PFSK-1 (cell line): ENCODE results near the gene COA7.

ENCODE experiments used
- FOXP2 ChIP-seq: optimal IDR thresholded peaks from 2 replicates; pipeline ENCODE3; 2011; ENCODE audit warnings: borderline replicate concordance, control low read depth, inconsistent platforms; ENCODE audit not compliant: insufficient read depth; ENCODE audit errors: extremely low read length, extremely low read depth
- POLR2AphosphoS5 ChIP-seq: IDR thresholded peaks from 2 replicates; pipeline ENCODE4 v1.6.1; 2012; ENCODE audit warnings: low read depth, mild to moderate bottlenecking, control low read depth, low read length, moderate library complexity
- TAF1 ChIP-seq: IDR thresholded peaks from 2 replicates; pipeline ENCODE4 v1.6.1; 2012; ENCODE audit warnings: low read length, control low read depth, borderline replicate concordance; ENCODE audit not compliant: insufficient read depth

- TF ChIP-seq FOXP2 (no peak), TAF1 (no peak), POLR2AphosphoS5 (no peak)
Observed at GRCh38 chr1:52746189-52746588, 48.0 kb upstream of the COA7 start.
